Body of pancreas (tissue), 4 donors: Measurements from ENCODE around the gene SYT11.

Experiments
- POLR2A ChIP-seq, 3 donors: fragments of 450-650 bp; IDR thresholded peaks; one replicate each; pipeline ENCODE4 v1.6.1; 2016; ENCODE audit warnings: antibody characterized with exemption in 3 of 3, mild to moderate bottlenecking in 2 of 3
- TF ChIP-seq, protein P1 (sequence below), 7 experiments: fragments of 450-650 bp in 4 of 7; fragments of 200-600 bp in 3 of 7; sonication (generic) in 3 of 7; IDR thresholded peaks; one replicate each; pipeline ENCODE4 v1.5.1; 2016 to 2019; ENCODE audit warnings: antibody characterized with exemption in 7 of 7

DNA sequence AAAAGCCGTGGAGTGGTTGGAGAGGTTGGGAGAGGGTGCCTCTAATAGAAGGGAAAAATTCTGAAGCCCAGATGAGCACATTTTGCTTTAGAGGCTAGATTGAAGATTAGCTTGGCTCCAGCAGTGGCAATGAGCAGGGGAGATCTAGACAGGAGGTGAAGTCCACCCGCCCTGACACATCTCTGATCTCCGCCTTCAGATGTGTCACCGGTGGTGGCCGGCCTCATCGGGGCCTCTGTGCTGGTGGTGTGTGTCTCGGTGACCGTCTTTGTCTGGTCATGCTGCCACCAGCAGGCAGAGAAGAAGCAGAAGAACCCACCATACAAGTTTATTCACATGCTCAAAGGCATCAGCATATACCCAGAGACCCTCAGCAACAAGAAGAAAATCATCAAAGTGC, 8.4 kb downstream of the SYT11 start:
- TF ChIP-seq, protein P1, sequence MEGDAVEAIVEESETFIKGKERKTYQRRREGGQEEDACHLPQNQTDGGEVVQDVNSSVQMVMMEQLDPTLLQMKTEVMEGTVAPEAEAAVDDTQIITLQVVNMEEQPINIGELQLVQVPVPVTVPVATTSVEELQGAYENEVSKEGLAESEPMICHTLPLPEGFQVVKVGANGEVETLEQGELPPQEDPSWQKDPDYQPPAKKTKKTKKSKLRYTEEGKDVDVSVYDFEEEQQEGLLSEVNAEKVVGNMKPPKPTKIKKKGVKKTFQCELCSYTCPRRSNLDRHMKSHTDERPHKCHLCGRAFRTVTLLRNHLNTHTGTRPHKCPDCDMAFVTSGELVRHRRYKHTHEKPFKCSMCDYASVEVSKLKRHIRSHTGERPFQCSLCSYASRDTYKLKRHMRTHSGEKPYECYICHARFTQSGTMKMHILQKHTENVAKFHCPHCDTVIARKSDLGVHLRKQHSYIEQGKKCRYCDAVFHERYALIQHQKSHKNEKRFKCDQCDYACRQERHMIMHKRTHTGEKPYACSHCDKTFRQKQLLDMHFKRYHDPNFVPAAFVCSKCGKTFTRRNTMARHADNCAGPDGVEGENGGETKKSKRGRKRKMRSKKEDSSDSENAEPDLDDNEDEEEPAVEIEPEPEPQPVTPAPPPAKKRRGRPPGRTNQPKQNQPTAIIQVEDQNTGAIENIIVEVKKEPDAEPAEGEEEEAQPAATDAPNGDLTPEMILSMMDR (IDR thresholded peaks at IDR 0.05), result no peak
- no peak for TF ChIP-seq POLR2A (IDR thresholded peaks at IDR 0.05)
